GM23338 (cell line): Measurements from ENCODE around the gene KIAA1217. TPM values are rescaled to one million over a fixed set of nuclear protein-coding genes. Genes with fewer than 3 reads are reported as not detected.

ENCODE experiments used
- ATAC-seq: fragments of 200-7000 bp; cut with Tn5 transposase; 3 replicates; pipeline ENCODE4 v1.9.1; 2020
- DNase-seq: peaks from one replicate; pipeline ENCODE4 v3.0.0-alpha.2; 2015; ENCODE audit warnings: low spot score
- H2AFZ ChIP-seq: fragments of 200-600 bp; sonication (generic); 2 replicates; pipeline ENCODE4 v1.8.0; 2016; ENCODE audit warnings: antibody characterized with exemption, mild to moderate bottlenecking, moderate library complexity
- H3F3A ChIP-seq: fragments of 200-600 bp; sonication (generic); replicated peaks from 2 replicates; pipeline ENCODE4 v1.8.0; 2017; ENCODE audit warnings: antibody characterized with exemption, mixed run types, low read depth
- H3K27ac ChIP-seq: fragments of 200-600 bp; sonication (generic); 2 replicates; pipeline ENCODE4 v1.6.1; 2016; ENCODE audit warnings: low read depth
- H3K27me3 ChIP-seq: fragments of 200-600 bp; sonication (generic); 2 replicates; pipeline ENCODE4 v1.8.0; 2016; ENCODE audit warnings: mild to moderate bottlenecking, mixed run types, moderate library complexity; ENCODE audit not compliant: insufficient read depth
- H3K36me3 ChIP-seq: fragments of 200-600 bp; sonication (generic); 2 replicates; pipeline ENCODE4 v1.8.0; 2016; ENCODE audit warnings: mild to moderate bottlenecking; ENCODE audit not compliant: insufficient read depth
- H3K4me1 ChIP-seq: fragments of 200-600 bp; sonication (generic); 2 replicates; pipeline ENCODE4 v1.8.0; 2016; ENCODE audit warnings: mild to moderate bottlenecking, moderate library complexity; ENCODE audit not compliant: insufficient read depth
- H3K4me2 ChIP-seq: fragments of 200-600 bp; sonication (generic); 2 replicates; pipeline ENCODE4 v1.7.1; 2017; ENCODE audit warnings: mixed run types
- H3K4me3 ChIP-seq: fragments of 200-600 bp; sonication (generic); 2 replicates; pipeline ENCODE4 v1.6.1; 2016; ENCODE audit warnings: mixed run types
- H3K79me2 ChIP-seq: fragments of 200-600 bp; sonication (generic); replicated peaks from 2 replicates; pipeline ENCODE4 v1.8.0; 2017; ENCODE audit warnings: mild to moderate bottlenecking; ENCODE audit not compliant: insufficient read depth
- H3K9me2 ChIP-seq: fragments of 200-600 bp; sonication (generic); 2 replicates; pipeline ENCODE4 v1.8.0; 2017; ENCODE audit not compliant: insufficient read depth
- H4K20me1 ChIP-seq: fragments of 200-600 bp; sonication (generic); replicated peaks from 2 replicates; pipeline ENCODE4 v1.8.0; 2017; ENCODE audit warnings: mild to moderate bottlenecking; ENCODE audit not compliant: insufficient read depth
- H3K27ac Mint-ChIP-seq: 2 replicates; pipeline ENCODE4 v1.8.0; 2020; ENCODE audit warnings: inconsistent platforms, mild to moderate bottlenecking, moderate library complexity, mixed read lengths
- H3K27me3 Mint-ChIP-seq: 3 replicates; pipeline ENCODE4 v1.8.0; 2022; ENCODE audit warnings: low read depth, mild to moderate bottlenecking, moderate library complexity, mixed read lengths, inconsistent platforms; ENCODE audit not compliant: insufficient read depth, poor library complexity
- H3K36me3 Mint-ChIP-seq: 3 replicates; pipeline ENCODE4 v1.8.0; 2021; ENCODE audit warnings: low read depth, mild to moderate bottlenecking, inconsistent platforms, moderate library complexity, mixed read lengths
- H3K4me1 Mint-ChIP-seq: 3 replicates; pipeline ENCODE4 v1.8.0; 2020; ENCODE audit warnings: mild to moderate bottlenecking, inconsistent platforms, mixed read lengths
- H3K4me3 Mint-ChIP-seq: 3 replicates; pipeline ENCODE4 v1.8.0; 2021; ENCODE audit warnings: moderate library complexity, mild to moderate bottlenecking, inconsistent platforms, mixed read lengths
- H3K9me3 Mint-ChIP-seq: 3 replicates; pipeline ENCODE4 v1.8.0; 2020; ENCODE audit warnings: moderate library complexity, mild to moderate bottlenecking, inconsistent platforms, mixed read lengths
- CREB1 ChIP-seq: fragments of 250-450 bp; sonication (Bioruptor Pico); IDR thresholded peaks from 2 replicates; pipeline ENCODE4 v1.5.0; 2020; ENCODE audit warnings: low read depth, mild to moderate bottlenecking, moderate library complexity
- CTCF ChIP-seq, 2 experiments: fragments of 200-600 bp in 1 of 2; sonication (generic) in 1 of 2; conservative IDR thresholded peaks; 2 replicates each; pipeline versions ENCODE4 v1.5.1 to v1.6.1; 2016 to 2017; ENCODE audit warnings: antibody characterized with exemption in 2 of 2, low read depth in 2 of 2, mild to moderate bottlenecking in 2 of 2, moderate library complexity in 1 of 2
- ETS1 ChIP-seq: IDR thresholded peaks from 2 replicates; pipeline ENCODE4 v1.6.1; 2016; ENCODE audit warnings: antibody characterized with exemption
- EZH2 ChIP-seq: fragments of 200-600 bp; sonication (generic); IDR thresholded peaks from one replicate; pipeline ENCODE4 v1.8.0; 2017; ENCODE audit warnings: antibody characterized with exemption, mild to moderate bottlenecking, low read depth; ENCODE audit not compliant: unreplicated experiment
- EZH2phosphoT487 ChIP-seq: fragments of 200-600 bp; sonication (generic); IDR thresholded peaks from one replicate; pipeline ENCODE4 v1.8.1; 2018; ENCODE audit warnings: antibody characterized with exemption; ENCODE audit not compliant: unreplicated experiment
- JUNB ChIP-seq: IDR thresholded peaks from one replicate; pipeline ENCODE4 v1.6.1; 2016; ENCODE audit warnings: antibody characterized with exemption; ENCODE audit not compliant: unreplicated experiment
- NANOG ChIP-seq: IDR thresholded peaks from 2 replicates; pipeline ENCODE4 v1.6.1; 2016; ENCODE audit warnings: antibody characterized with exemption, borderline replicate concordance
- POLR2AphosphoS5 ChIP-seq: IDR thresholded peaks from 2 replicates; pipeline ENCODE4 v1.6.1; 2016; ENCODE audit warnings: antibody characterized with exemption, low read depth
- REST ChIP-seq: IDR thresholded peaks from one replicate; pipeline ENCODE4 v1.6.1; 2018; ENCODE audit warnings: antibody characterized with exemption; ENCODE audit not compliant: unreplicated experiment
- STAT1 ChIP-seq: IDR thresholded peaks from one replicate; pipeline ENCODE4 v1.6.1; 2016; ENCODE audit warnings: antibody characterized with exemption; ENCODE audit not compliant: unreplicated experiment
- ZNF114 ChIP-seq: fragments of 250-450 bp; sonication (Bioruptor Pico); IDR thresholded peaks from 2 replicates; pipeline ENCODE4 v1.5.0; 2020; ENCODE audit warnings: mild to moderate bottlenecking, moderate library complexity
- ZNF331 ChIP-seq: fragments of 250-450 bp; sonication (Bioruptor Pico); IDR thresholded peaks from 2 replicates; pipeline ENCODE4 v1.5.0; 2020; ENCODE audit warnings: low read depth, mild to moderate bottlenecking, moderate library complexity
- polyA plus RNA-seq: library from polyadenylated mRNA; unstranded; fragments of >200 nt; fragmentation: Nextera tagmentation; extraction: Ambion mirVana; gene quantifications from 2 replicates; pipeline ENCODE4 v1.2.1, GENCODE V29; 2016
- total RNA-seq: library from RNA; depleted of rRNA; stranded (reverse); fragments of >200 nt; shearing (Covaris generic); gene quantifications from 2 replicates; pipeline ENCODE4 v1.2.3, GENCODE V29; 2014
- TF ChIP-seq, protein P1 (sequence below): fragments of 250-450 bp; sonication (Bioruptor Pico); IDR thresholded peaks from 2 replicates; pipeline ENCODE4 v1.5.0; 2020; ENCODE audit warnings: mild to moderate bottlenecking, moderate library complexity

The KIAA1217 gene
- total and polyA plus RNA-seq, 2 experiments from 2014 or later = 6.4 to 9.1 TPM

DNA sequence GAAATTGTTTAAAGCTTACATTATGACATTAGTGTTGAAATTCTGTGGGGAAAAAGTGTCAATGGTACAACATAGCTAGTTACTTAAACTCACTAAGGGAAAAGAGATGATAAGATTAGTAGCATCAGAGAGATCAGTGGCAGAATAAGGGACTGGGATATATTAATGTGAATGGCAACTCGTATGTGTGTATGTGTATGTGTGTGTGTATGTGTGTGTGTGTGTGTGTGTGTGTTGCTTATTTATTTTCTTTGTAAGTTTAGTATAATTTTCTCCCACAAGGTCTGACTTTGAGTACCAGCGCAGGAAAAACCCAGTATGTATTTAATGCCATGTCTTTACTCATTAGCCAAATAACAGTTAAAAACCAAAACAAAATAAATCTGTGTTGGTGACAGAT lies 258.7 kb downstream of the KIAA1217 start:
- Mint-ChIP-seq H3K27me3 (no peaks in the 10 kb centered on the region), H3K36me3 (peaks cover 2% of the 10 kb centered on the region), H3K27ac (no peak overlapping the region), H3K9me3 (peaks cover under 1% of the 10 kb centered on the region; the same call in 1 of the 3 replicates), H3K4me1 (peaks cover 13% of the 10 kb centered on the region), H3K4me3 (no peak overlapping the region)
- Histone ChIP-seq H3K4me2 (no peak overlapping the region), H3K27me3 (no peaks in the 10 kb centered on the region), H3K27ac (no peak overlapping the region), H3K36me3 (no peaks in the 10 kb centered on the region), H3K9me2 (no peaks in the 10 kb centered on the region), H3F3A (no peaks in the 10 kb centered on the region), H2AFZ (no peak overlapping the region), H3K79me2 (no peaks in the 10 kb centered on the region), H4K20me1 (no peaks in the 10 kb centered on the region; the same call in 1 of the 2 replicates), H3K4me3 (no peak overlapping the region), H3K4me1 (peaks cover 5% of the 10 kb centered on the region; the same call in 1 of the 2 replicates)
- no peak for ATAC-seq
- TF ChIP-seq JUNB (no peak), ETS1 (no peak), CREB1 (no peak), CTCF (conservative IDR thresholded peaks at IDR 0.05; ENCODE audit: low read depth in 2 of 2) (no peak), POLR2AphosphoS5 (no peak), EZH2phosphoT487 (no peak), EZH2 (no peak), REST (no peak), ZNF114 (no peak), NANOG (no peak), STAT1 (no peak), ZNF331 (no peak)
- TF ChIP-seq, protein P1, sequence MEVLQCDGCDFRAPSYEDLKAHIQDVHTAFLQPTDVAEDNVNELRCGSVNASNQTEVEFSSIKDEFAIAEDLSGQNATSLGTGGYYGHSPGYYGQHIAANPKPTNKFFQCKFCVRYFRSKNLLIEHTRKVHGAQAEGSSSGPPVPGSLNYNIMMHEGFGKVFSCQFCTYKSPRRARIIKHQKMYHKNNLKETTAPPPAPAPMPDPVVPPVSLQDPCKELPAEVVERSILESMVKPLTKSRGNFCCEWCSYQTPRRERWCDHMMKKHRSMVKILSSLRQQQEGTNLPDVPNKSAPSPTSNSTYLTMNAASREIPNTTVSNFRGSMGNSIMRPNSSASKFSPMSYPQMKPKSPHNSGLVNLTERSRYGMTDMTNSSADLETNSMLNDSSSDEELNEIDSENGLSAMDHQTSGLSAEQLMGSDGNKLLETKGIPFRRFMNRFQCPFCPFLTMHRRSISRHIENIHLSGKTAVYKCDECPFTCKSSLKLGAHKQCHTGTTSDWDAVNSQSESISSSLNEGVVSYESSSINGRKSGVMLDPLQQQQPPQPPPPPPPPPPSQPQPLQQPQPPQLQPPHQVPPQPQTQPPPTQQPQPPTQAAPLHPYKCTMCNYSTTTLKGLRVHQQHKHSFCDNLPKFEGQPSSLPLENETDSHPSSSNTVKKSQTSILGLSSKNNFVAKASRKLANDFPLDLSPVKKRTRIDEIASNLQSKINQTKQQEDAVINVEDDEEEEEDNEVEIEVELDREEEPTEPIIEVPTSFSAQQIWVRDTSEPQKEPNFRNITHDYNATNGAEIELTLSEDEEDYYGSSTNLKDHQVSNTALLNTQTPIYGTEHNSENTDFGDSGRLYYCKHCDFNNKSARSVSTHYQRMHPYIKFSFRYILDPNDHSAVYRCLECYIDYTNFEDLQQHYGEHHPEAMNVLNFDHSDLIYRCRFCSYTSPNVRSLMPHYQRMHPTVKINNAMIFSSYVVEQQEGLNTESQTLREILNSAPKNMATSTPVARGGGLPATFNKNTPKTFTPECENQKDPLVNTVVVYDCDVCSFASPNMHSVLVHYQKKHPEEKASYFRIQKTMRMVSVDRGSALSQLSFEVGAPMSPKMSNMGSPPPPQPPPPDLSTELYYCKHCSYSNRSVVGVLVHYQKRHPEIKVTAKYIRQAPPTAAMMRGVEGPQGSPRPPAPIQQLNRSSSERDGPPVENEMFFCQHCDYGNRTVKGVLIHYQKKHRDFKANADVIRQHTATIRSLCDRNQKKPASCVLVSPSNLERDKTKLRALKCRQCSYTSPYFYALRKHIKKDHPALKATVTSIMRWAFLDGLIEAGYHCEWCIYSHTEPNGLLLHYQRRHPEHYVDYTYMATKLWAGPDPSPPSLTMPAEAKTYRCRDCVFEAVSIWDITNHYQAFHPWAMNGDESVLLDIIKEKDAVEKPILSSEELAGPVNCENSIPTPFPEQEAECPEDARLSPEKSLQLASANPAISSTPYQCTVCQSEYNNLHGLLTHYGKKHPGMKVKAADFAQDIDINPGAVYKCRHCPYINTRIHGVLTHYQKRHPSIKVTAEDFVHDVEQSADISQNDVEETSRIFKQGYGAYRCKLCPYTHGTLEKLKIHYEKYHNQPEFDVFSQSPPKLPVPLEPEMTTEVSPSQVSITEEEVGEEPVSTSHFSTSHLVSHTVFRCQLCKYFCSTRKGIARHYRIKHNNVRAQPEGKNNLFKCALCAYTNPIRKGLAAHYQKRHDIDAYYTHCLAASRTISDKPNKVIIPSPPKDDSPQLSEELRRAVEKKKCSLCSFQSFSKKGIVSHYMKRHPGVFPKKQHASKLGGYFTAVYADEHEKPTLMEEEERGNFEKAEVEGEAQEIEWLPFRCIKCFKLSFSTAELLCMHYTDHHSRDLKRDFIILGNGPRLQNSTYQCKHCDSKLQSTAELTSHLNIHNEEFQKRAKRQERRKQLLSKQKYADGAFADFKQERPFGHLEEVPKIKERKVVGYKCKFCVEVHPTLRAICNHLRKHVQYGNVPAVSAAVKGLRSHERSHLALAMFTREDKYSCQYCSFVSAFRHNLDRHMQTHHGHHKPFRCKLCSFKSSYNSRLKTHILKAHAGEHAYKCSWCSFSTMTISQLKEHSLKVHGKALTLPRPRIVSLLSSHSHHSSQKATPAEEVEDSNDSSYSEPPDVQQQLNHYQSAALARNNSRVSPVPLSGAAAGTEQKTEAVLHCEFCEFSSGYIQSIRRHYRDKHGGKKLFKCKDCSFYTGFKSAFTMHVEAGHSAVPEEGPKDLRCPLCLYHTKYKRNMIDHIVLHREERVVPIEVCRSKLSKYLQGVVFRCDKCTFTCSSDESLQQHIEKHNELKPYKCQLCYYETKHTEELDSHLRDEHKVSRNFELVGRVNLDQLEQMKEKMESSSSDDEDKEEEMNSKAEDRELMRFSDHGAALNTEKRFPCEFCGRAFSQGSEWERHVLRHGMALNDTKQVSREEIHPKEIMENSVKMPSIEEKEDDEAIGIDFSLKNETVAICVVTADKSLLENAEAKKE (CRISPR knock-in tag) = no peak
- no peak for DNase-seq
